DND-41 (cell line): ENCODE data around the gene MEIOB.

Experiments used
- EZH2 ChIP-seq: IDR thresholded peaks from 3 replicates; pipeline ENCODE4 v1.6.1; 2012; ENCODE audit warnings: borderline replicate concordance, low read depth, mild to moderate bottlenecking, moderate library complexity, low read length, inconsistent platforms; ENCODE audit not compliant: severe bottlenecking
- TF ChIP-seq, protein P1 (sequence below): IDR thresholded peaks from 2 replicates; pipeline ENCODE4 v1.5.1; 2012; ENCODE audit warnings: borderline replicate concordance, low read length, moderate library complexity, mild to moderate bottlenecking; ENCODE audit not compliant: poor library complexity, severe bottlenecking; ENCODE audit errors: extremely low read depth

GRCh38 chr16:1820946-1821290 is 51.0 kb downstream of the MEIOB start:
- TF ChIP-seq, protein P1, sequence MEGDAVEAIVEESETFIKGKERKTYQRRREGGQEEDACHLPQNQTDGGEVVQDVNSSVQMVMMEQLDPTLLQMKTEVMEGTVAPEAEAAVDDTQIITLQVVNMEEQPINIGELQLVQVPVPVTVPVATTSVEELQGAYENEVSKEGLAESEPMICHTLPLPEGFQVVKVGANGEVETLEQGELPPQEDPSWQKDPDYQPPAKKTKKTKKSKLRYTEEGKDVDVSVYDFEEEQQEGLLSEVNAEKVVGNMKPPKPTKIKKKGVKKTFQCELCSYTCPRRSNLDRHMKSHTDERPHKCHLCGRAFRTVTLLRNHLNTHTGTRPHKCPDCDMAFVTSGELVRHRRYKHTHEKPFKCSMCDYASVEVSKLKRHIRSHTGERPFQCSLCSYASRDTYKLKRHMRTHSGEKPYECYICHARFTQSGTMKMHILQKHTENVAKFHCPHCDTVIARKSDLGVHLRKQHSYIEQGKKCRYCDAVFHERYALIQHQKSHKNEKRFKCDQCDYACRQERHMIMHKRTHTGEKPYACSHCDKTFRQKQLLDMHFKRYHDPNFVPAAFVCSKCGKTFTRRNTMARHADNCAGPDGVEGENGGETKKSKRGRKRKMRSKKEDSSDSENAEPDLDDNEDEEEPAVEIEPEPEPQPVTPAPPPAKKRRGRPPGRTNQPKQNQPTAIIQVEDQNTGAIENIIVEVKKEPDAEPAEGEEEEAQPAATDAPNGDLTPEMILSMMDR = no peak
- TF ChIP-seq EZH2 = no peak
